GM18499 (cell line): ENCODE measurements around the gene HBG2.

ENCODE experiments used
- ATAC-seq: cut with Tn5 transposase; IDR thresholded peaks from one replicate; pipeline ENCODE4 v1.9.1; 2021; ENCODE audit warnings: moderate number of reproducible peaks; ENCODE audit not compliant: insufficient read depth, unreplicated experiment

HBG2 gene

DNA sequence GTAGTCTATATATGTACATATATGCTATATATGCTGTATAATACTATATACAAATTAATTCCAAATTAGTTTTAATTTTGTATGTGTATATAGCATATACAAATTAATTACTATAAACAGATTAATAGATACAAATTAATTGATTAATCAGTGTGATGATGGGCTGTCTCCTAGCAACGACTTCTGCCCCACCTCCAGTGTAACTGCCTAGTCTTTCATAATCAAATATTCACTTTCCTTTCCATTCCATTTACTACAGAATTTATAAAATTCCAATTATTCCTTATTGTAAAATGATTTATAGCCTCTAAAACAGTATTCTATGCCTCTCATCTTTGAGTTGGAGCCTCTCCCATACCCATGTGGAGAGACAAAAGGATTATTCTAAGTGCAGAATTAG lies 21.3 kb downstream of the HBG2 start:
- ATAC-seq, result no peak

DNA sequence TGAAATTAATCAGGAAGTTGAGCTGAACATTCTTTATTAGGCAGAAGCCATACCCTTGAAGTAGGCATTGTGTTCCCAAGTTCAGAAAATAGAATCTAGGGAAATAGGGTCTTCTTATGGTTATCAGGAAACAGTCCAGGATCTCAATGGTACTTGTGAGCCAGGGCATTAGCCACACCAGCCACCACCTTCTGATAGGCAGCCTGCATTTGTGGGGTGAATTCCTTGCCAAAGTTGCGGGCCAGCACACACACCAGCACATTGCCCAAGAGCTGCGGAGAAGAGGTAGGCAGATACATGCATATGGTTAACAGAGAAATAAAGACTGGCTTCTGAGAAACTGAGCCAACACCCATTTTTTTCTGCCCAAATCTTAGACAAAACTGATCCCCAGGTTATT lies 21.8 kb downstream of the HBG2 start:
- ATAC-seq, result no peak

DNA sequence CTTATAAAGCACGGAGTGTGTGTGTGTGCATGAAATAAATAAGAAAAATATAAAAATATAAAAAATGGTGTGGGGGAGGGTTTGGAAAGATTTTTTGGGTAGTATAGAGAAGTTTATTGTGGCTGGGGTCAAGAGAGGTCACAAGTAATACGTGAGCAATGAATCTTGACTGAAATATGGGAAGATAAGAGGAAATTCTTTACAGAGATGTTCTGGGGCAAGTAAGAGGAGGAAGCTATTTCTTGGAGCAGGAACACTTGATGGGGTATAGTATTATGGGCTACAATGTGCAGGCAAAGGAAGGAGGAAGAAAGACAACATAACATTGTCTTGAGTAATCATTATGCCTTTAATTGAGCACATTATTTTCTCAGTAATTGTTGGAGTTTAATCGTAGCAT lies 22.4 kb downstream of the HBG2 start:
- ATAC-seq, result no peak

DNA sequence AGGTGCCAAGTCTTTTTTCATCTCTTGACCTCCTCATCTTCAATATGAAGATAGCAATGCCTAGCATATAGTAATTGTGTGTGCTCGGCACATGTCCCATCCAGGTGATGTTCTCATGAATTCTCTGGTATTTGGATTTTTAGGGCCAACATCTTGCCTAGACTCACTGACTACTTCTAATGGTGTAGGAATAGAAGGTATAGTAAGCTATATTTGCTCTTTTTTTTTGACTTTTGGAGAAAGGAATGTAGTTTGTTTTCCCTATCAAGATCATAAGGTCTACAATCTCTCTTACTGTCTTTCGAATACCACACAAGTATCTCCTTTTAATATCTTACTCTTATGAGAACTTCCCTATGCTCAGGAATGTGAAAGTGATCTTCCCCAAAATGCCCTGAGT lies 23.5 kb downstream of the HBG2 start:
- ATAC-seq, result no peak

DNA sequence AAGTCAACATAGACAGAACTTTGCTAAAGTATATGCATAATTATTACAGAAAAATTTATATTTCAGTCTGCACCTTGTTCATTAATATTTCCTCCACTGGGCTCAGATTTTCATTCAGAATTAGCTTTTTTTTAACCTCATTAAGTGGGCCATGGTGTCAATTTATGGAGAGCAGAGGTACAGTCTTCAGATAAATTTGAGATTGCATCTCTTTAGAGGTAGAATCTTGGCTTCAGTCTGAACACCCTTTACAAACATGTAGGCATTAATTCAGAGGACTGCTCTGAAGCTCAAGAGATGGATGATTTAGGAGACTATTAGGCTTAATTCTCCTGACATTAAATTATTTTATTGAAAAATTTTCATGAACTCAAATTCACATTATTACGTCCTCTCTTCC lies 24.3 kb downstream of the HBG2 start:
- ATAC-seq, result no peak

DNA sequence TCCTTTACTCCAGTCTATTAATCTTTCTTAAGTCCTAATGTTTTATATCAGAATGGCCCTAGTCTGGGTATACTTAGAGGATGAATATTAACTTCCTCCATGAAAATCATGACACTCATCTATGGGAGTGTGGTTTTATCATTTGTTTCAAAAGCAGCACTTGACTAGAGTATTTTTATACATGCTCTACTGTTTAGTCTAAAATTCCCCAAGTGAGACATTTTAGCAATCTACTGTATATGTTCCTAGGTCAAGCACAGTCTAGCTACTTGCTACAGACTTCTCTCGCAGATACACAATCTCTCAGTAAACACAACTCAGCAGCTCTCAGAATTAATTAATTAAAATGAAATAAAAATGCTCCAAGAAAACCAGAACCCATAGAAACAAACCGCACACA lies 24.8 kb downstream of the HBG2 start:
- no peak for ATAC-seq

DNA sequence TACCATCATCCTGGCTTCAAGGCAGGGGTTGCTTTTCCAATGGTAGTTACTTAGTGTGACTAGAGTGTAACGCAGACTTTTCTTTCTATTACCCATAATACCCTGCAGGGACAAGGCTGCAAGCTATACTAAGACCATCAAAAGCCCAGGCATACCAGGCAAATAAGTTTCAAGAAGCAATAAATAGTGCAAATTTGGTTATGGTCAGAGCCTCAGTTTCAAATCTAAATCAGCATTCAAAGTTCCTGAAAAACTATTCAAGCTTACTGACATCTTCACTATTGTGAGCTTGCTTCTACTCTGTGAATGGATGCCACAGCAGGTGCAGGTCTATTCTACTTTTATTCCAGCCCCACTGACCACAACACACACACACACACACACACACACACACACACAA lies 25.2 kb downstream of the HBG2 start:
- ATAC-seq, result no peak

DNA sequence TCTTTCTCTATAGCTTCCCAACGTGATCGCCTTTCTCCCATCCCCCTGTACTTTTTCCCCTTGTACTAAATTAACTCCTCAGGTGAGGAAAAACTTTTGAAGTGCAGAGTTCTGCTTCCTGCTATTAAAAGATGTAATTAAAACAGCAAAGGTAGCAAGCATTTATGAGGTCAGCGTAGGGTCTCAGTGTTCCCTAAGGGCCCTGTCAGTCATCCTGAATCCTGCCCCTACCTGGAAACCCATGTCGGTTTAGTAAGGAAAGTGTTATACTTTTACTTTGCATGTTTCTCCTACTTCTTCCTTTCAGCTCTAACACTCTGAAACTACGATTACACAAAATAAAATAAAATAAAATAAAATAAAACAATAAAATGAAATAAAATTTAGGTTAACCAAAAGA lies 26.5 kb downstream of the HBG2 start:
- ATAC-seq, result no peak

DNA sequence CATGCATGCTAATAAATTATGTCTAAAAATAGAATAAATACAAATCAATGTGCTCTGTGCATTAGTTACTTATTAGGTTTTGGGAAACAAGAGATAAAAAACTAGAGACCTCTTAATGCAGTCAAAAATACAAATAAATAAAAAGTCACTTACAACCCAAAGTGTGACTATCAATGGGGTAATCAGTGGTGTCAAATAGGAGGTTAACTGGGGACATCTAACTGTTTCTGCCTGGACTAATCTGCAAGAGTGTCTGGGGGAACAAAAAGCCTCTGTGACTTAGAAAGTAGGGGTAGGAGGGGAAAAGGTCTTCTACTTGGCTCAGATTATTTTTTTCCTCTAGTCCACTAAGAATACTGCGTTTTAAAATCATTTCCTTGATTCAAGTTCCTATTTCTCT lies 26.9 kb downstream of the HBG2 start:
- ATAC-seq, result no peak

DNA sequence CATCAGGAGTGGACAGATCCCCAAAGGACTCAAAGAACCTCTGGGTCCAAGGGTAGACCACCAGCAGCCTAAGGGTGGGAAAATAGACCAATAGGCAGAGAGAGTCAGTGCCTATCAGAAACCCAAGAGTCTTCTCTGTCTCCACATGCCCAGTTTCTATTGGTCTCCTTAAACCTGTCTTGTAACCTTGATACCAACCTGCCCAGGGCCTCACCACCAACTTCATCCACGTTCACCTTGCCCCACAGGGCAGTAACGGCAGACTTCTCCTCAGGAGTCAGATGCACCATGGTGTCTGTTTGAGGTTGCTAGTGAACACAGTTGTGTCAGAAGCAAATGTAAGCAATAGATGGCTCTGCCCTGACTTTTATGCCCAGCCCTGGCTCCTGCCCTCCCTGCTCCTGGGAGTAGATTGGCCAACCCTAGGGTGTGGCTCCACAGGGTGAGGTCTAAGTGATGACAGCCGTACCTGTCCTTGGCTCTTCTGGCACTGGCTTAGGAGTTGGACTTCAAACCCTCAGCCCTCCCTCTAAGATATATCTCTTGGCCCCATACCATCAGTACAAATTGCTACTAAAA lies 27.8 kb downstream of the HBG2 start, which contains the start of gene HBB:
TSS of gene HBB (minus strand) at position 340 of the 579 bp plus-strand sequence. CDS start at position 290, 50 bp downstream.
- no peak for ATAC-seq

DNA sequence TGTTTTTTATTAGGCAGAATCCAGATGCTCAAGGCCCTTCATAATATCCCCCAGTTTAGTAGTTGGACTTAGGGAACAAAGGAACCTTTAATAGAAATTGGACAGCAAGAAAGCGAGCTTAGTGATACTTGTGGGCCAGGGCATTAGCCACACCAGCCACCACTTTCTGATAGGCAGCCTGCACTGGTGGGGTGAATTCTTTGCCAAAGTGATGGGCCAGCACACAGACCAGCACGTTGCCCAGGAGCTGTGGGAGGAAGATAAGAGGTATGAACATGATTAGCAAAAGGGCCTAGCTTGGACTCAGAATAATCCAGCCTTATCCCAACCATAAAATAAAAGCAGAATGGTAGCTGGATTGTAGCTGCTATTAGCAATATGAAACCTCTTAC lies 29.1 kb downstream of the HBG2 start:
- no peak for ATAC-seq

DNA sequence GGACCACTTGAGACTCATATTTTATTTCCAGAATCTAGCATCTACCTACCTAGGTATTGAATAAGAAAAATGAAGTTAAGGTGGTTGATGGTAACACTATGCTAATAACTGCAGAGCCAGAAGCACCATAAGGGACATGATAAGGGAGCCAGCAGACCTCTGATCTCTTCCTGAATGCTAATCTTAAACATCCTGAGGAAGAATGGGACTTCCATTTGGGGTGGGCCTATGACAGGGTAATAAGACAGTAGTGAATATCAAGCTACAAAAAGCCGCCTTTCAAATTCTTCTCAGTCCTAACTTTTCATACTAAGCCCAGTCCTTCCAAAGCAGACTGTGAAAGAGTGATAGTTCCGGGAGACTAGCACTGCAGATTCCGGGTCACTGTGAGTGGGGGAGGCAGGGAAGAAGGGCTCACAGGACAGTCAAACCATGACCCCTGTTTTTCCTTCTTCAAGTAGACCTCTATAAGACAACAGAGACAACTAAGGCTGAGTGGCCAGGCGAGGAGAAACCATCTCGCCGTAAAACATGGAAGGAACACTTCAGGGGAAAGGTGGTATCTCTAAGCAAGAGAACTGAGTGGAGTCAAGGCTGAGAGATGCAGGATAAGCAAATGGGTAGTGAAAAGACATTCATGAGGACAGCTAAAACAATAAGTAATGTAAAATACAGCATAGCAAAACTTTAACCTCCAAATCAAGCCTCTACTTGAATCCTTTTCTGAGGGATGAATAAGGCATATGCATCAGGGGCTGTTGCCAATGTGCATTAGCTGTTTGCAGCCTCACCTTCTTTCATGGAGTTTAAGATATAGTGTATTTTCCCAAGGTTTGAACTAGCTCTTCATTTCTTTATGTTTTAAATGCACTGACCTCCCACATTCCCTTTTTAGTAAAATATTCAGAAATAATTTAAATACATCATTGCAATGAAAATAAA lies 29.8 kb downstream of the HBG2 start:
- ATAC-seq, result no peak

DNA sequence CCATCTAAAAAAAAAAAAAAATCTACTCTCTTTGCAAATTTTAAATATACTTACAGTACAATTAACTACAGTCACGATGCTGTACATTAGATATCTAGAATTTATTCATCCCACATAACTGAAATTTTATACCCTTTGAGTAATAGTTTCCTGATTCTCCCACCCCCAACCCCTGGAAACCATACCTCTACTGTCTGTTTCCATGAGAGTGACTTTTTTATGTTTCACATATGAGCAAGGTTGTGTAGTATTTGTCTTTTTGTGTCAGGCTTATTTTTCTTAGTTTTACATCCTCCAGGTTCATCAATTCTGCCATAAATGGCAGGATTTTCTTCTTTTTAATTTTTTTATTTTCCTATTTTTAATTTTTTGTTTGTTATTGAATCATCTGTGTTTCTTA lies 30.9 kb downstream of the HBG2 start:
- no peak for ATAC-seq

DNA sequence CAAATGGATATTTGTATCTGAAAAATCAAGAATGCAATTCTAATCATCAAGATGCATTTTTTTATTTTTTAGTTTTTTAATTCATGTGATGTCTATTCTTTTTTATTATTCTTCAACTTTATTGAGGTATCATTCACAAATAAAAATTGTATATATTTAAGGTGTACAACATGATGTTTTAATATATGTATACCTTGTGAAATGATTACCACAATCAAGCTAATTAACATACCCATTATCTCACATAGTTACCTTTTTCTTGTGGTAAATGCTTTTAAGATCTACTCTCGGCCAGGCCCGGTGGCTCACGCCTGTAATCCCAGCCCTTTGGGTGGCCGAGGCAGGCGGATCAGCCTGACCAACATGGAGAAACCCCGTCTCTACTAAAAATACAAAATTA lies 31.4 kb downstream of the HBG2 start:
- ATAC-seq, result no peak

DNA sequence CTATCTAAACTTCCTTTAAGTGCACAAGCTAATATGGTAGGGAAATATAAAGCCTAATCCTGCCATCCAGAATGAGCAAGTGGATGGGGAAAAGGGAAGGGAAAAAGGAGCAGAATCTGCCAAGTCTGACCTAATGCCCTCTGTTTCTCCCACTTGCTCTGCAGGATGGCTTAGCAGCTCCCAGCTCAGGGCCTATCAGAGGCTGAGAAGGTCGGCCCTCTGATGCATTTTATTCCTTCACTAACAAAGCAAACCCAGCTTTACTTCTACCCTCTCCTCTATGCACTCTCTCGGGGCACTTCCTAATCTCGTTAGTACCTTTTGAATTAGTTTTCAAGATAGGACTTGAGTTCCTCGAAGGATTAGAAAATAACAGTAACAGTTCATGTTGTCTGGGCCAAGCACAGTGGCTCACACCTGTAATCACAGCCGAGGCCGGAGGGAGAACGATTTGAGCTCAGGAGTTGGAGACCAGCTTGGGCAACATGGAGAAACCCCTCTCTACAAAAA lies 44.1 kb downstream of the HBG2 start:
- ATAC-seq, result no peak

DNA sequence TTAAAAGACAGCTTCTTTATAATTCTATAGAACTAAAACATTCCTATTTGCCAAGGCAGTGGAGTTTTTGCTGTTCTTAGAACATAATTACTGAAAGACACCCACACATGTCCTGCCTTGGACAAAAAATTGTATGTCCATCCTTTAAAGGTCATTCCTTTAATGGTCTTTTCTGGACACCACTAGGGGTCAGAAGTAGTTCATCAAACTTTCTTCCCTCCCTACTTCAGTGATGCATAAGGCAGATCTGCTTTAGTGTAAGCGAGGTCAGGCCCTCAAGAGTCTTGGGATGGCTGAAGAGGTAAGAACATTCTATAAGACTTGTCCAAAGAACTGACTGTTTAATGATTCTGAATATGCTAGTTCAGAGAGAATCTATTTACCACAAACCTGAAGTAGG lies 49.8 kb downstream of the HBG2 start:
- peak; percentile 55 for ATAC-seq

DNA sequence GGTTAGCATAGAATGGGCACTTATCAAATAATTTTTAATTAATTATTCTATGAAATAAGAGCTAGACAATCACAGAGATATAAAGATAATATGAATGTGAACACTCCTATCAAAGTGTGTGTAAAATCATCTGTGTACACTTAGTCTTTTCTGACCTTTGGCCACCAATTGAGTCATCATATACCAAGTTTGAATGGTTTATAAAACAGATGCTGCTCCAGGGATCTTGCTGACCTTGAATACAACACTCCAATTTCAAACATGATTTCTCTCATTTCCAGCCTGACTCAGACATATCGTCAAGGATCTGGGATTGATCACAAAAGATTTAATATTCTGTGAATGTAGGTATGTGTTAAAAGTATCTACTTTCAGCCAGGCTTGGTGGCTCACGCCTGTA lies 51.2 kb downstream of the HBG2 start:
- ATAC-seq, result no peak
